ENCODE measurements around the gene LRP1B. TPM values are rescaled to one million over a fixed set of nuclear protein-coding genes. Genes with fewer than 3 reads are reported as not detected.

LRP1B gene
- total RNA-seq, 4 donors from 2014 or later, result 37.1 to 82.7 (median 50.9) TPM

DNA sequence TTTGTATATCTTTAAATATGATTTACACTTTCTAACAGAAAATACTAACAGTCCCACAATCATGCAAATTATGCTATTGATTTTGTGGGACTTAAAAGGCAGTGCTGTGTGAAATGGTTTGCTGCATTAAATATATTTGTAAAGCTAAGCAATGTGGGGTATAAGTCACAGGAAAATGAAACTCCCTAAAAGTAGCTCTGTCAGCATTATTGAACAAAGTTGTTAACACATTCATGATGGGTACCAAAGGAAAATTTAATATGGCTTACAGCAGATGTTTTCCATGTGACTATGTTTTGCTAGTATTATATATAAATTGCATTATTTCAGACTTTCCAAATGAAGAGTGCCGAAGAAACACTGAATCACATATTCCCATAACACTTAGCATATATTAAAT is 1450.0 kb downstream of the LRP1B start:
- intact Hi-C loops (cut with DNase I), result no loop called here
- H3K36me3 ChIP-seq, result no peaks in the 10 kb centered on the region
- DNase-seq, result no peak
- no peaks in the 10 kb centered on the region for H3K9me3 ChIP-seq
- no peaks in the 10 kb centered on the region for H3K4me1 ChIP-seq
- TF ChIP-seq POLR2A (IDR thresholded peaks at IDR 0.05), result no peak
- TF ChIP-seq, protein P1, sequence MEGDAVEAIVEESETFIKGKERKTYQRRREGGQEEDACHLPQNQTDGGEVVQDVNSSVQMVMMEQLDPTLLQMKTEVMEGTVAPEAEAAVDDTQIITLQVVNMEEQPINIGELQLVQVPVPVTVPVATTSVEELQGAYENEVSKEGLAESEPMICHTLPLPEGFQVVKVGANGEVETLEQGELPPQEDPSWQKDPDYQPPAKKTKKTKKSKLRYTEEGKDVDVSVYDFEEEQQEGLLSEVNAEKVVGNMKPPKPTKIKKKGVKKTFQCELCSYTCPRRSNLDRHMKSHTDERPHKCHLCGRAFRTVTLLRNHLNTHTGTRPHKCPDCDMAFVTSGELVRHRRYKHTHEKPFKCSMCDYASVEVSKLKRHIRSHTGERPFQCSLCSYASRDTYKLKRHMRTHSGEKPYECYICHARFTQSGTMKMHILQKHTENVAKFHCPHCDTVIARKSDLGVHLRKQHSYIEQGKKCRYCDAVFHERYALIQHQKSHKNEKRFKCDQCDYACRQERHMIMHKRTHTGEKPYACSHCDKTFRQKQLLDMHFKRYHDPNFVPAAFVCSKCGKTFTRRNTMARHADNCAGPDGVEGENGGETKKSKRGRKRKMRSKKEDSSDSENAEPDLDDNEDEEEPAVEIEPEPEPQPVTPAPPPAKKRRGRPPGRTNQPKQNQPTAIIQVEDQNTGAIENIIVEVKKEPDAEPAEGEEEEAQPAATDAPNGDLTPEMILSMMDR (IDR thresholded peaks at IDR 0.05), result no peak
- H3K4me3 ChIP-seq (replicated peaks in 1 of 3), result no peak overlapping the region
- 86 to 89% methylated on average over 1 of the region's 1 CpG for WGBS, 2 donors
- no peak overlapping the region for H3K27ac ChIP-seq
- no peaks in the 10 kb centered on the region for H3K27me3 ChIP-seq

DNA sequence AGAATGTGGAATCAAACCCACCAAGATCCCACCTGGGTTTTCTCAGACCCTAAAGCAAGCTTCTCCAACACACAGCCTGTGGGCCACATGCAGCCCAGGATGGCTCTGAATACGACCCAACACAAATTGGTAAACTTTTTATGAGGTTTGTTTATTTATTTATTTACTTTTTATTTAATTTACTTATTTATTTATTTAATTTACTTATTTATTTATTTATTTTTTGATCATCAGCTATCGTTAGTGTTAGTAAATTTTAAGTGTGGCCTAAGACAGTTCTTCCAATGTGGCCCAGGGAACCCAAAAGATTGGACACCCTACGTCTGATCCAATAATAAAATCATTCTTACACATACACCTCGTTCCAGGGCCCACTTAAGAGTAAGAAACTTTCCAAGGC is 1451.1 kb downstream of the LRP1B start:
- intact Hi-C loops (cut with DNase I), result no loop called here
- no peak overlapping the region for H3K4me3 ChIP-seq (replicated peaks in 1 of 3)
- no peaks in the 10 kb centered on the region for H3K36me3 ChIP-seq
- no peaks in the 10 kb centered on the region for H3K4me1 ChIP-seq
- no peak overlapping the region for H3K27ac ChIP-seq
- DNase-seq, result no peak
- no peaks in the 10 kb centered on the region for H3K27me3 ChIP-seq
- WGBS, 2 donors, result 91 to 94% methylated on average over 4 of the region's 4 CpGs
- TF ChIP-seq, protein P1 (IDR thresholded peaks at IDR 0.05), result no peak
- no peak for TF ChIP-seq POLR2A (IDR thresholded peaks at IDR 0.05)
- no peaks in the 10 kb centered on the region for H3K9me3 ChIP-seq

DNA sequence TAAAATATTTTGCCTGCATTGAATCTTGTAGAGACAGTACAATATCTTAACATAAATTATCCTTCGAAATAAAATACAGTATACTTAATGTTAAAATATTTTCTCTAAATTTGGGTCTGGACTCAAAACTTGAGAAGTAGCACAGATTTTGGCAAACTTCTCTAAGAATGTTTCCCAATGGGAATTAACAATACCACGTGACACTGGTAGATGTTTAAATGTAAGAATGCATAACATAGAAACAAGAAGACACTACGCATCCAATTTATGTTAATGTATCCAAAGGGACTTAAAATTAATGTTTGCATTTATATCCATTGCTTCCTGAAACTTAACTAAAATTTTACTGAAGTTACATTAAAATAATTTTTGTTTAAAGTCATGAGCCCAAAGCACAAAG is 1460.9 kb downstream of the LRP1B start:
- Histone ChIP-seq H3K36me3 (no peaks in the 10 kb centered on the region), H3K4me3 (replicated peaks in 1 of 3) (no peak overlapping the region), H3K4me1 (no peaks in the 10 kb centered on the region), H3K27me3 (no peaks in the 10 kb centered on the region), H3K27ac (no peak overlapping the region), H3K9me3 (no peaks in the 10 kb centered on the region)
- 74 to 85% methylated on average over 3 of the region's 3 CpGs for WGBS, 2 donors
- intact Hi-C loops (cut with DNase I), result no loop called here
- TF ChIP-seq POLR2A (IDR thresholded peaks at IDR 0.05), result no peak
- TF ChIP-seq, protein P1 (IDR thresholded peaks at IDR 0.05), result no peak
- DNase-seq, result no peak

DNA sequence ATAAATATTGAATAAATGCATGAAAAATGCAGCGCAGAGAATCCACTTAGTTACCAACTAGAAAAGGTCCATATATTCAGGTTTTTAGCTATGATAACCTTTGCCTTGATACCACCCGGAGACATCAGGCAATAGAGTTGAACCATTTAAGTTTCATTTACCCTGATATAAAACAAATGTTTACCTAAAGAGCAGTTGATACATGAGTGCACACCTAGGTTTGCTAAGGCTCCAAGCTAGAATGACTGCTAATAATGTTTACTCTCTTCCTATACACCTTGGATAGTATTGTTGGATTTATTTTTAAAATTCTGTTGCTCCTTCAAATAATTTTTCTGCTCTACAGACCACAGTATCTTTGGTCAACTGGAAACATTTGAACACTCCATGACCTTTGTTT is 1463.6 kb downstream of the LRP1B start:
- DNase-seq, result no peak
- no peaks in the 10 kb centered on the region for H3K9me3 ChIP-seq
- intact Hi-C loops (cut with DNase I), result no loop called here
- no peaks in the 10 kb centered on the region for H3K4me1 ChIP-seq
- no peak overlapping the region for H3K4me3 ChIP-seq (replicated peaks in 1 of 3)
- H3K36me3 ChIP-seq, result no peaks in the 10 kb centered on the region
- H3K27ac ChIP-seq, result no peak overlapping the region
- 91 to 93% methylated on average over 2 of the region's 2 CpGs for WGBS, 2 donors
- no peaks in the 10 kb centered on the region for H3K27me3 ChIP-seq
- no peak for TF ChIP-seq POLR2A (IDR thresholded peaks at IDR 0.05)
- TF ChIP-seq, protein P1 (IDR thresholded peaks at IDR 0.05), result no peak

DNA sequence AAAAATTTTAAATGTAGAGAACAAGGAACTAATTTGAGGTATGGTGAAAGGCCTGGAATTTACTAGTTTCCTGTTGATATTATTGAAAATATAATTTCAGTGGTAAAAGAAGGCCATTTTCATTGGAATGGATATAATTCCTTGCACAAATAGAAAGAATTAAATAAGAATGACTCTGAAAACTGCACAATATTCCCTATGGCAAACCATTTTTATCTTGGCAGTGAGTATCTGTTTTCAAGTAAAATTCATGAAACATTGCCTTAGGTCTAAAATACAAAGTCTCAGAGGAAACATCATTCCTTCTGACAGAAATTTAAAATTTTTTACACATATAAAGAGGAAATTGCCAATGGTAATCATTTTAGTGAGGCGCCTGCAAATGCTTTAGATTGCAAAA is 1468.3 kb downstream of the LRP1B start:
- H3K4me3 ChIP-seq (replicated peaks in 1 of 3), result no peak overlapping the region
- no peaks in the 10 kb centered on the region for H3K9me3 ChIP-seq
- no peak overlapping the region for H3K27ac ChIP-seq
- intact Hi-C loops (cut with DNase I), result no loop called here
- WGBS, 2 donors, result 85 to 95% methylated on average over 1 of the region's 1 CpG
- DNase-seq, result no peak
- H3K4me1 ChIP-seq, result no peaks in the 10 kb centered on the region
- TF ChIP-seq, protein P1 (IDR thresholded peaks at IDR 0.05), result no peak
- no peak for TF ChIP-seq POLR2A (IDR thresholded peaks at IDR 0.05)
- H3K36me3 ChIP-seq, result no peaks in the 10 kb centered on the region
- H3K27me3 ChIP-seq, result no peaks in the 10 kb centered on the region

Measured in thyroid gland (tissue), 4 donors.